ENCODE measurements around the gene CYLD.

CYLD gene

GRCh38 chr16:50814052-50814451 is 72.2 kb downstream of the CYLD start (continued):
- TF ChIP-seq ATF2 (tag by site-specific recombination; IDR thresholded peaks at IDR 0.05; ENCODE audit: low read depth): no peak
- no peak for TF ChIP-seq ZNF184 (tag by site-specific recombination; IDR thresholded peaks at IDR 0.05)
- no peak for TF ChIP-seq ZNF248 (tag by site-specific recombination; IDR thresholded peaks at IDR 0.05)

DNA sequence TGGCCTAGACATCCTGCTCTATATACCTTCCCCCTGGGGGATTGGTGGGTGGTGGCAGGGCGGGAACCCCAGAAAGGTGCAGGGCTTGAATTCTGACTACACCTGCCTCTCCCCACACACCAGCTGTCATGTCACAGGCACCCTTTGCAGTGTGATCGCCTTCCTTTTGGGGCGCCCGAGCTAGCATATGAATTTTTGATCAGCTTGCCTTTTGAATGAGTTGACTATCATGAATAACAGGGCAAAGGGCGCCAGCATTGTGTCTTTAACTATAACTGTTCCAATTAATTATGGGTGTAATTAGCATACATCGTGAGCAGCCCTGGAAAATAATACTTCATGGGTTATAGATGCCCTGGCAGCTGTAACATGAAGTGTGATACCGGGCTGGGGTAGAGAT is 72.7 kb downstream of the CYLD start:
- H3K9me3 ChIP-seq (ENCODE audit: control insufficient read depth, insufficient read depth, low read depth, low read length): no peaks in the 10 kb centered on the region
- TF ChIP-seq ZNF704 (tag by site-specific recombination; IDR thresholded peaks at IDR 0.05) (no peak), ZNF114 (tag by site-specific recombination; IDR thresholded peaks at IDR 0.05) (no peak), ZNF366 (tag by site-specific recombination; conservative IDR thresholded peaks at IDR 0.05) (no peak), ZNF664 (tag by site-specific recombination; IDR thresholded peaks at IDR 0.05) (no peak), BCL11A (tag by site-specific recombination; IDR thresholded peaks at IDR 0.05; ENCODE audit: low read depth) (no peak), ZFP37 (tag by site-specific recombination; IDR thresholded peaks at IDR 0.05) (no peak), ZNF785 (tag by site-specific recombination; IDR thresholded peaks at IDR 0.05) (no peak), GLIS2 (tag by site-specific recombination; IDR thresholded peaks at IDR 0.05) (no peak), ZNF561 (tag by site-specific recombination; IDR thresholded peaks at IDR 0.05; ENCODE audit: borderline replicate concordance) (no peak), ZNF600 (tag by site-specific recombination; IDR thresholded peaks at IDR 0.05) (no peak), ZNF391 (tag by site-specific recombination; IDR thresholded peaks at IDR 0.05; ENCODE audit: borderline replicate concordance, low read depth) (no peak), ZNF138 (tag by site-specific recombination; IDR thresholded peaks at IDR 0.05; ENCODE audit: borderline replicate concordance) (no peak), ZNF266 (tag by site-specific recombination; IDR thresholded peaks at IDR 0.05; ENCODE audit: low read depth) (no peak), ZNF433 (tag by site-specific recombination; IDR thresholded peaks at IDR 0.05; ENCODE audit: low read depth) (no peak)
- TF ChIP-seq, protein P1, sequence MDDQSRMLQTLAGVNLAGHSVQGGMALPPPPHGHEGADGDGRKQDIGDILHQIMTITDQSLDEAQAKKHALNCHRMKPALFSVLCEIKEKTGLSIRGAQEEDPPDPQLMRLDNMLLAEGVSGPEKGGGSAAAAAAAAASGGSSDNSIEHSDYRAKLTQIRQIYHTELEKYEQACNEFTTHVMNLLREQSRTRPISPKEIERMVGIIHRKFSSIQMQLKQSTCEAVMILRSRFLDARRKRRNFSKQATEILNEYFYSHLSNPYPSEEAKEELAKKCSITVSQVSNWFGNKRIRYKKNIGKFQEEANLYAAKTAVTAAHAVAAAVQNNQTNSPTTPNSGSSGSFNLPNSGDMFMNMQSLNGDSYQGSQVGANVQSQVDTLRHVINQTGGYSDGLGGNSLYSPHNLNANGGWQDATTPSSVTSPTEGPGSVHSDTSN (CRISPR knock-in tag; IDR thresholded peaks at IDR 0.05): no peak
- H3K36me3 ChIP-seq (ENCODE audit: control insufficient read depth in 2 of 2, insufficient read depth in 1 of 2, low read length in 2 of 2): no peaks in the 10 kb centered on the region
- no peak overlapping the region for H3K27ac ChIP-seq (ENCODE audit: extremely low read depth, low read depth, low read length)
- CTCF ChIA-PET: interaction anchor here (1.4 to 1.7 kb wide), 2 partner anchors 8 to 9 kb away, joined by 6 to 8 read pairs; no protein-coding TSS in a partner anchor
- H3K4me3 ChIP-seq (ENCODE audit: low read depth, low read length): no peak overlapping the region
- no peaks in the 10 kb centered on the region for H3K4me1 ChIP-seq (ENCODE audit: control insufficient read depth, insufficient read depth, low read length)
- POLR2A ChIA-PET: no interaction called here

GRCh38 chr16:50815382-50815781 is 73.5 kb downstream of the CYLD start:
- H3K36me3 ChIP-seq (ENCODE audit: control insufficient read depth in 2 of 2, insufficient read depth in 1 of 2, low read length in 2 of 2): no peaks in the 10 kb centered on the region
- no peak overlapping the region for H3K27ac ChIP-seq (ENCODE audit: extremely low read depth, low read depth, low read length)
- H3K4me3 ChIP-seq (ENCODE audit: low read depth, low read length): no peak overlapping the region
- POLR2A ChIA-PET: no interaction called here
- no peaks in the 10 kb centered on the region for H3K9me3 ChIP-seq (ENCODE audit: control insufficient read depth, insufficient read depth, low read depth, low read length)
- CTCF ChIA-PET: interaction anchor here (1.4 to 1.7 kb wide), 2 partner anchors 9 to 10 kb away, joined by 6 to 8 read pairs; no protein-coding TSS in a partner anchor
- no peaks in the 10 kb centered on the region for H3K4me1 ChIP-seq (ENCODE audit: control insufficient read depth, insufficient read depth, low read length)
- TF ChIP-seq ZNF544 (tag by site-specific recombination; IDR thresholded peaks at IDR 0.05) (no peak), ZNF510 (tag by site-specific recombination; IDR thresholded peaks at IDR 0.05; ENCODE audit: insufficient replicate concordance) (no peak), ZBTB17 (tag by site-specific recombination; IDR thresholded peaks at IDR 0.05) (no peak), AEBP2 (tag by site-specific recombination; IDR thresholded peaks at IDR 0.05; ENCODE audit: borderline replicate concordance) (no peak), SP2 (tag by site-specific recombination; IDR thresholded peaks at IDR 0.05) (no peak), BCL11A (tag by site-specific recombination; IDR thresholded peaks at IDR 0.05; ENCODE audit: low read depth) (no peak), SETDB1 (IDR thresholded peaks at IDR 0.05; ENCODE audit: insufficient read length, low read length) (no peak), ZNF16 (tag by site-specific recombination; IDR thresholded peaks at IDR 0.05; ENCODE audit: low read depth) (no peak), ZNF324 (tag by site-specific recombination; IDR thresholded peaks at IDR 0.05) (no peak), ZNF548 (tag by site-specific recombination; IDR thresholded peaks at IDR 0.05) (no peak), ZNF660 (tag by site-specific recombination; IDR thresholded peaks at IDR 0.05) (no peak), GLIS2 (tag by site-specific recombination; IDR thresholded peaks at IDR 0.05) (no peak)
- TF ChIP-seq, protein P2, sequence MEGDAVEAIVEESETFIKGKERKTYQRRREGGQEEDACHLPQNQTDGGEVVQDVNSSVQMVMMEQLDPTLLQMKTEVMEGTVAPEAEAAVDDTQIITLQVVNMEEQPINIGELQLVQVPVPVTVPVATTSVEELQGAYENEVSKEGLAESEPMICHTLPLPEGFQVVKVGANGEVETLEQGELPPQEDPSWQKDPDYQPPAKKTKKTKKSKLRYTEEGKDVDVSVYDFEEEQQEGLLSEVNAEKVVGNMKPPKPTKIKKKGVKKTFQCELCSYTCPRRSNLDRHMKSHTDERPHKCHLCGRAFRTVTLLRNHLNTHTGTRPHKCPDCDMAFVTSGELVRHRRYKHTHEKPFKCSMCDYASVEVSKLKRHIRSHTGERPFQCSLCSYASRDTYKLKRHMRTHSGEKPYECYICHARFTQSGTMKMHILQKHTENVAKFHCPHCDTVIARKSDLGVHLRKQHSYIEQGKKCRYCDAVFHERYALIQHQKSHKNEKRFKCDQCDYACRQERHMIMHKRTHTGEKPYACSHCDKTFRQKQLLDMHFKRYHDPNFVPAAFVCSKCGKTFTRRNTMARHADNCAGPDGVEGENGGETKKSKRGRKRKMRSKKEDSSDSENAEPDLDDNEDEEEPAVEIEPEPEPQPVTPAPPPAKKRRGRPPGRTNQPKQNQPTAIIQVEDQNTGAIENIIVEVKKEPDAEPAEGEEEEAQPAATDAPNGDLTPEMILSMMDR (tag by site-specific recombination; IDR thresholded peaks at IDR 0.05): no peak

All from HEK293 (cell line).